Gastrocnemius medialis (tissue), 4 donors: ENCODE results near the gene DYTN. TPM values are rescaled to one million over a fixed set of nuclear protein-coding genes. Genes with fewer than 3 reads are reported as not detected.

ENCODE experiments used
- ATAC-seq, 2 donors: fragments of 150-250 bp; one replicate each; pipeline ENCODE4 v1.9.1; 2016
- DNase-seq, 2 donors: peaks; one replicate each; pipeline ENCODE4 v3.0.0-alpha.2; 2019
- H3K27ac ChIP-seq, 4 donors: fragments of 200-600 bp; sonication (generic); 1 replicate in 1 of 4; 2 replicates in 3 of 4; pipeline ENCODE4 v1.5.1; 2016 to 2018; ENCODE audit warnings: mild to moderate bottlenecking in 2 of 4, moderate library complexity in 1 of 4
- H3K27me3 ChIP-seq, 3 donors: fragments of 200-600 bp; sonication (generic) in 2 of 3; 1 replicate in 1 of 3; 2 replicates in 2 of 3; pipeline versions ENCODE4 v1.5.1 to v1.6.0; 2016 to 2019; ENCODE audit warnings: mild to moderate bottlenecking in 1 of 3, moderate library complexity in 1 of 3
- H3K36me3 ChIP-seq, 2 donors: fragments of 200-600 bp; sonication (generic) in 1 of 2; one replicate each; pipeline ENCODE4 v1.5.1; 2017 to 2018
- H3K4me1 ChIP-seq, 2 donors: fragments of 200-600 bp; sonication (generic) in 1 of 2; one replicate each; pipeline ENCODE4 v1.5.1; 2016 to 2017; ENCODE audit warnings: mild to moderate bottlenecking in 2 of 2
- H3K4me3 ChIP-seq, 4 donors: fragments of 200-600 bp; sonication (generic) in 3 of 4; 1 replicate in 1 of 4; 2 replicates in 3 of 4; pipeline ENCODE4 v1.5.1; 2016 to 2019; ENCODE audit warnings: mild to moderate bottlenecking in 2 of 4
- H3K9me3 ChIP-seq, 3 donors: fragments of 200-600 bp; sonication (generic) in 2 of 3; 1 replicate in 1 of 3; 2 replicates in 2 of 3; pipeline ENCODE4 v1.5.1; 2016 to 2019
- POLR2A ChIP-seq, 2 donors: fragments of 450-650 bp; IDR thresholded peaks; one replicate each; pipeline ENCODE4 v1.6.1; 2017; ENCODE audit warnings: antibody characterized with exemption in 2 of 2, mild to moderate bottlenecking in 2 of 2, moderate library complexity in 2 of 2
- in situ Hi-C, 4 donors: fragments of 200-750 bp; cut with MboI; loops; one replicate each; pipeline versions ENCODE4 v1.15.0 to v1.8.0; 2017; ENCODE audit warnings: low sequenced_read_pairs in 4 of 4
- intact Hi-C: fragments of 100-400 bp; cut with DNase I; formaldehyde crosslinking; loops from one replicate; pipeline ENCODE4 v1.15.1; 2023; ENCODE audit warnings: low total_unique reads
- total RNA-seq, 4 donors: library from RNA; depleted of rRNA; stranded (reverse); fragments of >200 nt; gene quantifications; one replicate each; pipeline versions ENCODE4 v1.1.0 to v1.2.3, GENCODE V29; 2016
- TF ChIP-seq, protein P1 (sequence below), 5 experiments: fragments of 450-650 bp in 3 of 5; fragments of 200-600 bp in 2 of 5; sonication (generic) in 2 of 5; IDR thresholded peaks in 4 of 5; conservative IDR thresholded peaks in 1 of 5; 1 replicate in 4 of 5; 2 replicates in 1 of 5; pipeline ENCODE4 v1.5.1; 2016 to 2019; ENCODE audit warnings: antibody characterized with exemption in 5 of 5, mild to moderate bottlenecking in 3 of 5, moderate library complexity in 3 of 5

Gene DYTN
- total RNA-seq, 4 donors from 2014 or later, result not detected

- H3K4me1 ChIP-seq, result no peaks in the 10 kb centered on the region
- in situ Hi-C loops (no loop called here), intact Hi-C loops (no loop called here)
- no peaks in the 10 kb centered on the region for H3K9me3 ChIP-seq
- TF ChIP-seq, protein P1, sequence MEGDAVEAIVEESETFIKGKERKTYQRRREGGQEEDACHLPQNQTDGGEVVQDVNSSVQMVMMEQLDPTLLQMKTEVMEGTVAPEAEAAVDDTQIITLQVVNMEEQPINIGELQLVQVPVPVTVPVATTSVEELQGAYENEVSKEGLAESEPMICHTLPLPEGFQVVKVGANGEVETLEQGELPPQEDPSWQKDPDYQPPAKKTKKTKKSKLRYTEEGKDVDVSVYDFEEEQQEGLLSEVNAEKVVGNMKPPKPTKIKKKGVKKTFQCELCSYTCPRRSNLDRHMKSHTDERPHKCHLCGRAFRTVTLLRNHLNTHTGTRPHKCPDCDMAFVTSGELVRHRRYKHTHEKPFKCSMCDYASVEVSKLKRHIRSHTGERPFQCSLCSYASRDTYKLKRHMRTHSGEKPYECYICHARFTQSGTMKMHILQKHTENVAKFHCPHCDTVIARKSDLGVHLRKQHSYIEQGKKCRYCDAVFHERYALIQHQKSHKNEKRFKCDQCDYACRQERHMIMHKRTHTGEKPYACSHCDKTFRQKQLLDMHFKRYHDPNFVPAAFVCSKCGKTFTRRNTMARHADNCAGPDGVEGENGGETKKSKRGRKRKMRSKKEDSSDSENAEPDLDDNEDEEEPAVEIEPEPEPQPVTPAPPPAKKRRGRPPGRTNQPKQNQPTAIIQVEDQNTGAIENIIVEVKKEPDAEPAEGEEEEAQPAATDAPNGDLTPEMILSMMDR (IDR thresholded peaks at IDR 0.05 in 4 of 5, conservative IDR thresholded peaks at IDR 0.05 in 1 of 5), result no peak
- no peak for TF ChIP-seq POLR2A (IDR thresholded peaks at IDR 0.05)
- H3K4me3 ChIP-seq, result no peak overlapping the region
- H3K27ac ChIP-seq, result no peak overlapping the region
- H3K36me3 ChIP-seq, result no peaks in the 10 kb centered on the region
- ATAC-seq, result no peak
- no peak for DNase-seq
- H3K27me3 ChIP-seq, result no peaks in the 10 kb centered on the region
Observed at GRCh38 chr2:206733341-206733740, 15.1 kb upstream of the DYTN start.

GRCh38 chr2:206728277-206729199, 10.3 kb upstream of the DYTN start:
- H3K9me3 ChIP-seq, result no peaks in the 10 kb centered on the region
- in situ Hi-C loops (no loop called here), intact Hi-C loops (no loop called here)
- H3K4me1 ChIP-seq, result no peaks in the 10 kb centered on the region
- no peak overlapping the region for H3K4me3 ChIP-seq
- H3K36me3 ChIP-seq, result no peaks in the 10 kb centered on the region
- no peak for DNase-seq
- no peaks in the 10 kb centered on the region for H3K27me3 ChIP-seq
- ATAC-seq, result no peak
- no peak for TF ChIP-seq POLR2A (IDR thresholded peaks at IDR 0.05)
- TF ChIP-seq, protein P1 (IDR thresholded peaks at IDR 0.05 in 4 of 5, conservative IDR thresholded peaks at IDR 0.05 in 1 of 5), result no peak
- no peak overlapping the region for H3K27ac ChIP-seq

GRCh38 chr2:206727287-206727686, 9.1 kb upstream of the DYTN start:
- Histone ChIP-seq H3K9me3 (no peaks in the 10 kb centered on the region), H3K4me3 (no peak overlapping the region), H3K4me1 (no peaks in the 10 kb centered on the region), H3K36me3 (no peaks in the 10 kb centered on the region), H3K27ac (no peak overlapping the region), H3K27me3 (no peaks in the 10 kb centered on the region)
- TF ChIP-seq, protein P1 (IDR thresholded peaks at IDR 0.05 in 4 of 5, conservative IDR thresholded peaks at IDR 0.05 in 1 of 5), result no peak
- TF ChIP-seq POLR2A (IDR thresholded peaks at IDR 0.05), result no peak
- in situ Hi-C loops (no loop called here), intact Hi-C loops (no loop called here)
- DNase-seq (no peak), ATAC-seq (no peak)

- no peaks in the 10 kb centered on the region for H3K27me3 ChIP-seq
- in situ Hi-C loops (no loop called here), intact Hi-C loops (no loop called here)
- H3K9me3 ChIP-seq, result no peaks in the 10 kb centered on the region
- no peaks in the 10 kb centered on the region for H3K4me1 ChIP-seq
- no peaks in the 10 kb centered on the region for H3K36me3 ChIP-seq
- no peak overlapping the region for H3K27ac ChIP-seq
- DNase-seq (no peak), ATAC-seq (no peak)
- H3K4me3 ChIP-seq, result no peak overlapping the region
- TF ChIP-seq, protein P1 (IDR thresholded peaks at IDR 0.05 in 4 of 5, conservative IDR thresholded peaks at IDR 0.05 in 1 of 5), result no peak
- no peak for TF ChIP-seq POLR2A (IDR thresholded peaks at IDR 0.05)
Observed at GRCh38 chr2:206723288-206723687, 5.1 kb upstream of the DYTN start.
